ENCODE data around the gene NTSR2.

The NTSR2 gene

DNA sequence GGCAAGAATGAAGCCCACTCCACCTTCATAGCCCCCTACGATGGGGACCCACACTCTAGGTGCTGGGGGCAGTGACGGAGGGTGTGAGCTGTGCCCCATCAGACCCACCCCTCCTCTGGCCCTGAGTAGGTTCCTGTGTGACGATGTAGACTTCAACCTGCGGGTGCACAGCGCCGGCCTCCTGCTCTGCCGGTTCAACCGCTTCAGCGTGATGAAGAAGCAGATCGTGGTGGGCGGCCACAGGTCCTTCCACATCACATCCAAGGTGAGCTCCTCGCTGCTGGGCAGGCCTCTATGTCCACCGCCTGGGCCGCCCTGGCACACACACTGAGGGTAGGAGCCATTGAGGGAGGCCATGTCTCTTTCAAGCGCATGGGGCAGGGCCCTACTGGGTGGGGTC, 34.9 kb downstream of the NTSR2 start:
- no peak overlapping the region for H3K4me3 ChIP-seq (ENCODE audit: low read depth, low read length)
- TF ChIP-seq, protein P1, sequence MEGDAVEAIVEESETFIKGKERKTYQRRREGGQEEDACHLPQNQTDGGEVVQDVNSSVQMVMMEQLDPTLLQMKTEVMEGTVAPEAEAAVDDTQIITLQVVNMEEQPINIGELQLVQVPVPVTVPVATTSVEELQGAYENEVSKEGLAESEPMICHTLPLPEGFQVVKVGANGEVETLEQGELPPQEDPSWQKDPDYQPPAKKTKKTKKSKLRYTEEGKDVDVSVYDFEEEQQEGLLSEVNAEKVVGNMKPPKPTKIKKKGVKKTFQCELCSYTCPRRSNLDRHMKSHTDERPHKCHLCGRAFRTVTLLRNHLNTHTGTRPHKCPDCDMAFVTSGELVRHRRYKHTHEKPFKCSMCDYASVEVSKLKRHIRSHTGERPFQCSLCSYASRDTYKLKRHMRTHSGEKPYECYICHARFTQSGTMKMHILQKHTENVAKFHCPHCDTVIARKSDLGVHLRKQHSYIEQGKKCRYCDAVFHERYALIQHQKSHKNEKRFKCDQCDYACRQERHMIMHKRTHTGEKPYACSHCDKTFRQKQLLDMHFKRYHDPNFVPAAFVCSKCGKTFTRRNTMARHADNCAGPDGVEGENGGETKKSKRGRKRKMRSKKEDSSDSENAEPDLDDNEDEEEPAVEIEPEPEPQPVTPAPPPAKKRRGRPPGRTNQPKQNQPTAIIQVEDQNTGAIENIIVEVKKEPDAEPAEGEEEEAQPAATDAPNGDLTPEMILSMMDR (IDR thresholded peaks at IDR 0.05; ENCODE audit: low read depth, low read length): no peak

DNA sequence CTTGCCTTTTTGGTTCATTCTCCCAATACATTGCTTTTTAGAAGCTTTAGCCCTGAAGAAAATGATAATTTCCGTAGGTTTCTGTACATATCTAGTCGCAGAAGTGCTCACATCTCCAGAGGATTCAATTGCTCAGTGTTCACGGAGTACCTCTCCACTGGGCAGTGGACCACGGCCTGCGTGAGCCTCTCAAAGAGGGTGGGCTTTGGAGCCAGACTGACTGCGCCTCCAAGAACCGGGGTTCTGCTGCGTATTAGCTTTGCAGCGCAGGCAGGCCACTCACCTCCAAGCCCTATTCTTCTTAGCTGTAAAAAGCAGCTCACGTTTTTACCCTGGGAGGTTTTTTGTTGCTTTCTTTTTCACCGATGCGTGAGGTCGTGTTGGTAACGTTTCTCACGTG, 35.4 kb downstream of the NTSR2 start:
- no peak overlapping the region for H3K4me3 ChIP-seq (ENCODE audit: low read depth, low read length)
- TF ChIP-seq, protein P1 (IDR thresholded peaks at IDR 0.05; ENCODE audit: low read depth, low read length): no peak

DNA sequence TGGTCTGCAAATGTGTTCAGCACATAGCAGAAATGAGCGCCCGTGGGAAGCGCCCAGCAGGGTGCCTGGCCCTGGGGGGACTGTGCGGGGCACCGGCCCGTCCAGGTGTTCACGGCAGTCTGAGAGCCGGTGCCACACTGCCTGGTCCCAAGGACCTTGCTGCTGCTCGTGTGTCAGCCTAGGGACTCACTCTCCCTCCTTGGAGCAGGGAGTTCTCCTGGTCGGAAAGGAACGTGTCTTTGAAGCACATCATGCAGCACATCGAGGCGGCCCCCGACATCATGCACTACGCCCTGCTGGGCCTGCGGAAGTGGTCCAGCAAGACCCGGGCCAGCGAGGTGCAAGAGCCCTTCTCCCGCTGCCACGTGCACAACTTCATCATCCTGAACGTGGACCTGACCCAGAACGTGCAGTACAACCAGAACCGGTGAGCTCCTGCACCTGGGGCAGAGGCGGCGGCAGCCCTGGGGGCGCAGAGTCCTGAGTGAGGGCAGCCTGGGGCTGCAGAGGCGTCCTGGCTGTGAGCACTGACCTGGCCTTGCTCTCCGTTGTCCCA, 36.0 kb downstream of the NTSR2 start:
- TF ChIP-seq, protein P1 (IDR thresholded peaks at IDR 0.05; ENCODE audit: low read depth, low read length): no peak
- no peak overlapping the region for H3K4me3 ChIP-seq (ENCODE audit: low read depth, low read length)

DNA sequence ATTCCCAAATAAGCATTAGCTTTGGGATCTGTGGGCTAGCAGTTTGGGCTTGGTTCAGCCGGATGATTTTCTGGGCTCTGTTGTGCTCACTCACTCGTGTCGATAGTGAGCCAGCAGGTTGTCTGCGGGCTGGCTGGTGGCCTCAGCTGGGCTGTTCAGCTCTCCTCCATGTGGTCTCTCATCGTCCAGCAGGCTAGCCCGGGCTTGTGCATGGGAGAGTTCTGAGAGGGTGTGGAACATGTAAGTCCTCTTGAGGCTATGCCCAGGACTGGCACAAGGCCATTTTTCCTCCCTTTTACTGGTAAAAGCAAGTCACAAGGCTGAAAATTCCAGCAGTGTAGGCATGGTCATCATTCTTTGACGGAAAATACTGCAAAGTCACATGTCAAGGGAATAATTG, 38.5 kb downstream of the NTSR2 start:
- no peak overlapping the region for H3K4me3 ChIP-seq (ENCODE audit: low read depth, low read length)
- TF ChIP-seq, protein P1 (IDR thresholded peaks at IDR 0.05; ENCODE audit: low read depth, low read length): no peak

DNA sequence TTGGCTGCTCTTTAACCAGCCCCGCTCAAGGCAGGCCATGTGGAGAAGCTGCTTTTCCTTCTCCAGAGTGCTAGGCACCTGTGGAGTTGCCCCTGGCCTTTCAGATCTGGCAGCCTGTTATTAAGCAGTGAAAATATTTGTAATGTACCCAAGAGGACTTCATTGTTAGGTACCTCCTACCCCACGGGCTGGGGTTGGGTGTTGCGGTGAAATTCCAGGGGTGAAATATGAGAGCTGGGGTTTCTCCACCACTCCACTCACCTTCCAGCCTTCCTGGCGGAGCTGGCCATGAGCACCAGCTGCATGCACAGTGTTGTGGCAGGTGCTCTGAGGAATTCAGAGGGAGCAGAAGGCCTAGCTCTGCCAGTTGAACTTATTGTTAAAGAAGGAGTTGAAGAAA, 39.1 kb downstream of the NTSR2 start:
- no peak overlapping the region for H3K4me3 ChIP-seq (ENCODE audit: low read depth, low read length)
- TF ChIP-seq, protein P1 (IDR thresholded peaks at IDR 0.05; ENCODE audit: low read depth, low read length): no peak

DNA sequence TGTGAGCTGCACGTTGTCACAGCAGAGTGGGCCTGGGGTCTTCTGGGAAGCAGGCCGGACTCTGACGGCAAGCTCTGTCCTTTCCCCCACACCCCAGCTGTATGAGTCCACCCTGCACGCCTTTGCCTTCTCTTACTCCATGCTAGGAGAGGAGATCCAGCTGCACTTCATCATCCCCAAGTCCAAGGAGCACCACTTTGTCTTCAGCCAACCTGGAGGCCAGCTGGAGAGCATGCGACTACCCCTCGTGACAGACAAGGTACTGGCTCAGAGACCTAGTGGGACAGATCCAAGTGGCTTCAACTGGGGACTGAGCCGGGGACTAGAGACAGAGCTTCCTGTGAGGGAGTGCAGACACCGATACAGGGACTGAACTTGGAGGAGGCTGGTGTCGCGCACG, 40.1 kb downstream of the NTSR2 start:
- TF ChIP-seq, protein P1 (IDR thresholded peaks at IDR 0.05; ENCODE audit: low read depth, low read length): no peak
- H3K4me3 ChIP-seq (ENCODE audit: low read depth, low read length): no peak overlapping the region

DNA sequence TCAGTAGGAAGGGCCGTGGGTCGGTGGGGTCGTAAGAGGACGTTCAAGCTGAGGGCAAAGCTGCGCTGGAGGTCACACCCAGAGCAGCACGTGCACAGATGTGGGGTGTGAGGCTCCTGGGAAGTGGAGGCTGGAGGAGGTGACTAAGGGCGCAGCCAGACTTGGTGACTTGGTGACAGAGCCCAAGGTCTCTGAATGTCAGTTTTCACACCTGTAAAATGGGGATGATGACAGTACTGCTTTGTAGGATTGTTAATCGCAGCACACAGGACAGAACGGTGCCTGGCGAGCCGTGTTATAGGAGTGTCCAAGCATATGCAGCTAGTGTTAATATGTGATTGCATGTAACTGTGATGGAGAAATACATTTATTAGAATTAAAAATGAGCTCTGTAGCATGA, 40.8 kb downstream of the NTSR2 start:
- no peak overlapping the region for H3K4me3 ChIP-seq (ENCODE audit: low read depth, low read length)
- TF ChIP-seq, protein P1 (IDR thresholded peaks at IDR 0.05; ENCODE audit: low read depth, low read length): no peak

Measured in WI38 (cell line).